Osteoblast (primary cell): ENCODE results near the gene FUOM. TPM values are rescaled to one million over a fixed set of nuclear protein-coding genes. Genes with fewer than 3 reads are reported as not detected.
A peak's percentile ranks its signal among the peaks of the same experiment; 100 is the strongest.

Experiments used
- DNase-seq: peaks from one replicate; pipeline ENCODE4 v3.0.0; 2011; ENCODE audit warnings: low spot score, mixed read lengths; ENCODE audit not compliant: insufficient read length; ENCODE audit errors: missing footprints
- H2AFZ ChIP-seq: 2 replicates; pipeline ENCODE4 v1.6.0; 2011; ENCODE audit warnings: mild to moderate bottlenecking, low read length
- H3K27ac ChIP-seq: 2 replicates; pipeline ENCODE4 v1.5.1; 2011; ENCODE audit warnings: mild to moderate bottlenecking, low read depth, low read length, moderate library complexity
- H3K27me3 ChIP-seq: 2 replicates; pipeline ENCODE4 v1.6.0; 2012; ENCODE audit warnings: mild to moderate bottlenecking, control low read depth, inconsistent platforms, low read length, moderate library complexity; ENCODE audit not compliant: insufficient read depth
- H3K36me3 ChIP-seq: 2 replicates; pipeline ENCODE4 v1.5.1; 2011; ENCODE audit warnings: mild to moderate bottlenecking, low read length, control low read depth, moderate library complexity; ENCODE audit not compliant: insufficient read depth
- H3K4me1 ChIP-seq: 2 replicates; pipeline ENCODE4 v1.5.1; 2011; ENCODE audit warnings: mild to moderate bottlenecking, low read length, control low read depth, moderate library complexity; ENCODE audit not compliant: insufficient read depth
- H3K4me2 ChIP-seq: 2 replicates; pipeline ENCODE4 v1.6.0; 2011; ENCODE audit warnings: mild to moderate bottlenecking, low read length; ENCODE audit not compliant: insufficient read depth
- H3K4me3 ChIP-seq: fragments of 200-600 bp; sonication (generic); 3 replicates; pipeline ENCODE4 v1.5.1; 2012; ENCODE audit warnings: mild to moderate bottlenecking, low read length, inconsistent platforms; ENCODE audit not compliant: insufficient read depth
- H3K79me2 ChIP-seq: 2 replicates; pipeline ENCODE4 v1.6.0; 2012; ENCODE audit warnings: mild to moderate bottlenecking, low read length, control low read depth, inconsistent platforms; ENCODE audit not compliant: insufficient read depth
- H3K9me3 ChIP-seq: 2 replicates; pipeline ENCODE4 v1.5.1; 2011; ENCODE audit warnings: low read depth, low read length, control low read depth
- H4K20me1 ChIP-seq: 2 replicates; pipeline ENCODE4 v1.6.0; 2012; ENCODE audit warnings: mild to moderate bottlenecking, low read length, control low read depth; ENCODE audit not compliant: insufficient read depth
- small RNA-seq: library from RNA; depleted of rRNA; stranded (forward); fragments of <200 nt; gene quantifications from one replicate; pipeline ENCODE3, GENCODE V24; 2012
- total RNA-seq: library from RNA; depleted of rRNA; stranded (reverse); fragments of >200 nt; gene quantifications from 2 replicates; pipeline ENCODE4 v1.2.3, GENCODE V29; 2012
- TF ChIP-seq, protein P1 (sequence below): IDR thresholded peaks from 2 replicates; pipeline ENCODE4 v1.5.1; 2011; ENCODE audit warnings: mild to moderate bottlenecking, low read depth, low read length, moderate library complexity; ENCODE audit errors: extremely low read depth

FUOM gene
- total RNA-seq, 1 donor: 5.1 TPM

DNA sequence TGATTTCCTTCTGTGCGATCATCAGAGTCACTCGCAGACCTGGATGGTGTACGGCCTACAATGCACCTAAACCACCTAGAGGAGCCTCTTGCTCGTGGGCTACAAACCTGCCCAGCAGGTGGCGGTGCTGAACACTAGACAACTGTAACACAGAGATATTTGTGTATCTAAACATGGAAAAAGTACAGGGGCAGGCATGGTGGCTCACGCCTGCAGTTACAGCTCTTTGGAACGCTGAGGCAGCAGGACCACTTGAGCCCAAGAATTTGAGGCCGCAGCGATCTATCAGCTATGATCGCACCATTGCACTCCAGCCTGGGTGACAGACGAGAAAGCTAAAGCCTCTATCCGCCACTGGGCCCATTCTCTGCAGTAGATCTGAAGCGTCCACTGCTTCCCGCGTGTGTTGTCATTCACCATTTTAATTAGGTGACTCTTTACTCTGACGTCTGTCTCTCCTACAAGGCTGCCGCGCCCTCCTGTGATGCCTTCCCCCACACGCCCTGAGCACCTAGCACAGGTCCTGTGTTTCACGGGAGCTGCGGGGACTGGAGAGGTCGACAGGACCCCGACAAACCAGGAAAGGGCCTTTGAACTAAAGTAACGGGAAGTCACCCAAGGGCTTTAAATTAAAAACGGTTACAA is 49.9 kb downstream of the FUOM start:
- Histone ChIP-seq H3K79me2 (peaks cover 53% of the 10 kb centered on the region), H2AFZ (peak overlapping the region; percentile 56), H4K20me1 (peaks cover 41% of the 10 kb centered on the region)

DNA sequence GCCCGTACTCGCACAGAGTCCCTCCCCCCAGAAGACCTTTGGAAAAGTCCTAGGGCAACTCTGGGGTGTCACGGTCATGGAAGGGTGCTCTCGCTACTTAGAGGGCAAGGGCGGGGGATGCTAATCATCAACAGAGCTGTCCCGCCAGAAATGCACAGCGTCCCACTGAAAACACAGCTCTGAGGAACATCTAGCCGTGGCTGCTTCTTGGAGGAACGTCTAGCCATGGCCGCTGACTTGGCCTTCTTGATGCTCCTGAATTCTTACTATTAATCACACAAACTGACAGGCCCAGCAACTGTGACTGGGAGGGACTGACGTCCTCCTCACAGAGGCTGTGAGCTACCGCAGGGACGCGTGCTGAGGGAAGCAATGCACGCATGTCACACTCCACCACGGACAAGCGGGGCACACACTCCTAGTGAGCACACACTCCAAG is 50.9 kb downstream of the FUOM start:
- peaks cover 5% of the 10 kb centered on the region for H3K36me3 ChIP-seq
- H4K20me1 ChIP-seq: peaks cover 50% of the 10 kb centered on the region
- H3K9me3 ChIP-seq: no peaks in the 10 kb centered on the region
- peaks cover 62% of the 10 kb centered on the region for H3K79me2 ChIP-seq
- DNase-seq: no peak
- TF ChIP-seq, protein P1, sequence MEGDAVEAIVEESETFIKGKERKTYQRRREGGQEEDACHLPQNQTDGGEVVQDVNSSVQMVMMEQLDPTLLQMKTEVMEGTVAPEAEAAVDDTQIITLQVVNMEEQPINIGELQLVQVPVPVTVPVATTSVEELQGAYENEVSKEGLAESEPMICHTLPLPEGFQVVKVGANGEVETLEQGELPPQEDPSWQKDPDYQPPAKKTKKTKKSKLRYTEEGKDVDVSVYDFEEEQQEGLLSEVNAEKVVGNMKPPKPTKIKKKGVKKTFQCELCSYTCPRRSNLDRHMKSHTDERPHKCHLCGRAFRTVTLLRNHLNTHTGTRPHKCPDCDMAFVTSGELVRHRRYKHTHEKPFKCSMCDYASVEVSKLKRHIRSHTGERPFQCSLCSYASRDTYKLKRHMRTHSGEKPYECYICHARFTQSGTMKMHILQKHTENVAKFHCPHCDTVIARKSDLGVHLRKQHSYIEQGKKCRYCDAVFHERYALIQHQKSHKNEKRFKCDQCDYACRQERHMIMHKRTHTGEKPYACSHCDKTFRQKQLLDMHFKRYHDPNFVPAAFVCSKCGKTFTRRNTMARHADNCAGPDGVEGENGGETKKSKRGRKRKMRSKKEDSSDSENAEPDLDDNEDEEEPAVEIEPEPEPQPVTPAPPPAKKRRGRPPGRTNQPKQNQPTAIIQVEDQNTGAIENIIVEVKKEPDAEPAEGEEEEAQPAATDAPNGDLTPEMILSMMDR: no peak
- H3K27ac ChIP-seq: peak overlapping the region; percentile 82
- no peaks in the 10 kb centered on the region for H3K27me3 ChIP-seq
- H3K4me3 ChIP-seq: no peak overlapping the region
- peaks cover 9% of the 10 kb centered on the region for H3K4me1 ChIP-seq
- H2AFZ ChIP-seq: no peak overlapping the region
- peak overlapping the region; percentile 94 for H3K4me2 ChIP-seq

More for the DNA sequence above, 49.9 kb downstream of the FUOM start:
- Histone ChIP-seq H3K27ac (peak overlapping the region; percentile 82), H3K9me3 (no peaks in the 10 kb centered on the region), H3K36me3 (peaks cover 11% of the 10 kb centered on the region), H3K27me3 (no peaks in the 10 kb centered on the region), H3K4me3 (peak overlapping the region; percentile 81), H3K4me1 (peaks cover 9% of the 10 kb centered on the region), H3K4me2 (peak overlapping the region; percentile 94)
- TF ChIP-seq, protein P1: peak; percentile 73
- DNase-seq: peak; percentile 86

DNA sequence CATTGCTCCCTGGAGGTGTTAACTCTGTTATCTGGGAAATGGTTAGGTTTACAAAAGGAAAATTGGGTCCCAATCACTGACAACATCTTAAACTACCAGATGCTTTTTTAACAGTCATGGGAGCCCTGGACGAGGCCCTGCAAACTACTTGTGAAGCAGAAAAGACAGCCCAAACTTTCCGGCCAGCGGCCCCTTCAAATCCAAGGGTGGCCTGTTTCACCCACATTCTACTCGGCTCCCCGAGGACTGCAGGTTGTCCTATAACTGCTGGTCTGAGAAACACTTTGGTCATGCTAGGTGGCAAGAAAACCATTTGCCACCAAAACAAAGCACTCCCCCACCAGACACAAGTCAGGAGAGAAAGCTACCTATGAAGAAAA is 51.7 kb downstream of the FUOM start:
- Histone ChIP-seq H2AFZ (no peak overlapping the region), H3K27ac (no peak overlapping the region), H4K20me1 (peaks cover 52% of the 10 kb centered on the region), H3K4me3 (no peak overlapping the region), H3K4me1 (peaks cover 9% of the 10 kb centered on the region), H3K27me3 (no peaks in the 10 kb centered on the region), H3K9me3 (no peaks in the 10 kb centered on the region), H3K36me3 (peaks cover 9% of the 10 kb centered on the region), H3K4me2 (no peak overlapping the region), H3K79me2 (peaks cover 64% of the 10 kb centered on the region)
- TF ChIP-seq, protein P1: no peak
- DNase-seq: no peak

Small RNA genes within 50 kb of the gene (small RNA-seq; reads per million reads assigned to genes)
- gene AL360181.4 (not detected), gene BANF1P2 (not detected), gene MIR3944 (0.37 reads per million)

Other genes starting within 250 kb of the FUOM start
- under 0.01 TPM in 1 of 2 replicates, not detected in the other for gene KNDC1, start 197.8 kb downstream of the FUOM start, total RNA-seq
- gene UTF1, start 127.8 kb downstream of the FUOM start, total RNA-seq: not detected in 2 replicates
- gene VENTX, start 120.2 kb downstream of the FUOM start, total RNA-seq: not detected in 2 replicates
- gene ADAM8, start 81.2 kb downstream of the FUOM start, total RNA-seq: 1.2 and 2.2 TPM in 2 replicates
- 60.8 and 63.6 TPM in 2 replicates for gene TUBGCP2, start 49.1 kb downstream of the FUOM start, total RNA-seq
- gene ZNF511, start 49.1 kb downstream of the FUOM start, total RNA-seq: 20.9 and 24.6 TPM in 2 replicates
- gene CALY, start 21.1 kb downstream of the FUOM start, total RNA-seq: not detected in 2 replicates
- not detected in 2 replicates for gene PRAP1, start 10.6 kb downstream of the FUOM start, total RNA-seq
- gene ECHS1, start 15.3 kb upstream of the FUOM start, total RNA-seq: 55.4 and 56.1 TPM in 2 replicates
- gene PAOX, start 21.2 kb upstream of the FUOM start, total RNA-seq: 5.9 and 7.6 TPM in 2 replicates
- gene MTG1, start 36.1 kb upstream of the FUOM start, total RNA-seq: 28.3 and 31.5 TPM in 2 replicates
- under 0.01 TPM in 2 replicates for gene SPRN, start 66.6 kb upstream of the FUOM start, total RNA-seq
- 5.1 and 5.6 TPM in 2 replicates for gene SCART1, start 95.9 kb upstream of the FUOM start, total RNA-seq
- gene CYP2E1, start 169.3 kb upstream of the FUOM start, total RNA-seq: 1.5 and 1.8 TPM in 2 replicates
- 0.72 TPM in 1 of 2 replicates, not detected in the other for gene SYCE1, start 207.6 kb upstream of the FUOM start, total RNA-seq